HG02885 (cell line): ENCODE data around the gene TTLL9.

ENCODE experiments used
- ATAC-seq: cut with Tn5 transposase; IDR thresholded peaks from one replicate; pipeline ENCODE4 v1.9.1; 2021; ENCODE audit warnings: mild to moderate bottlenecking; ENCODE audit not compliant: unreplicated experiment, poor library complexity

TTLL9 gene

DNA sequence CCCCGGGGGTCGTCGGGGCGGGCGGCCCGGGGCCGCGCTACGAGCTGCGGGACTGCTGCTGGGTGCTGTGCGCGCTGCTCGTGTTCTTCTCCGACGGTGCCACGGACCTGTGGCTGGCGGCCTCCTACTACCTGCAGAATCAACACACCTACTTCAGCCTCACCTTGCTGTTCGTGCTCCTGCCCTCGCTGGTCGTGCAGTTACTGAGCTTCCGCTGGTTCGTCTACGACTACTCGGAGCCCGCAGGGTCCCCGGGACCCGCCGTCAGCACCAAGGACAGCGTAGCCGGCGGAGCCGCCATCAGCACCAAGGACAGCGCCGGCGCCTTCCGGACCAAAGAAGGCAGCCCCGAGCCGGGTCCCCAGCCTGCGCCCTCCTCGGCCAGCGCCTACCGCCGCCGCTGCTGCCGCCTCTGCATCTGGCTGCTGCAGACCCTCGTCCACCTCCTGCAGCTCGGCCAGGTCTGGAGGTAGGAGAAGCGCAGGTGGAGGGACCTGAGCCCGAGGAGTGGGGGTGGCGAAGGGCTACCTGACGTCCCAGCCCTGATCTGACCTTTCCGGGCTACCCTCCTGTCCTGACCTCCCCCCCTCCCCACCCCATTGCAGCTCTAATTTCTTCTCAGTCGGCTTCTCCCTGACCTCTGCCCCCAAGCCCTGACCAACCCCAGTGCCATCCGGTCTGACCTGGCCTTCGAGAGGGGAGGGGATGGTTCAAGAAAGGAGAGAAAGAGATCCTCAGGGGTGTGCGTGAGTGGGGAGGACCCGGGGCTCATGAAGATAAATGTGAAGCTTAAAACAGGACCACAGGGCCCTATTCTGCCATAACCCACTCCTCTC is 98.1 kb downstream of the TTLL9 start:
- ATAC-seq: no peak

DNA sequence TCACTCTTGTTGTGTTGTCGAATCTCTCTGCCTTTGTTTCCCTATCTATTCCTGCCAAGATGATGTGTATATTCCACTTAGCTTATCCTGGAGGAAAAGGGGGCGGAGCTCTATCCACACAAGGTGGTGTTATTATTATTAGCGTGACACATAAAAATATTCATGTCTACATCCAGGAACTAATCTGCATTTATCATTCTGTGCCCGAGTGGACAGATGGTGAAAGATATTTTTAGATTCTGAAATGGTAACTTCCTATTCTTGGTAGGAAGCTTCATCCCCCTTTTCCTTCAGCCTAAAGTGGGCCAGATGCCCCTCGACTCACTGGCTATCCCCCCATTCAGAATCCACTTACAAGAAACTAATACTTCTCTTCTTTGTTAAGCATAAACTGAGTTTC is 99.6 kb downstream of the TTLL9 start:
- no peak for ATAC-seq

DNA sequence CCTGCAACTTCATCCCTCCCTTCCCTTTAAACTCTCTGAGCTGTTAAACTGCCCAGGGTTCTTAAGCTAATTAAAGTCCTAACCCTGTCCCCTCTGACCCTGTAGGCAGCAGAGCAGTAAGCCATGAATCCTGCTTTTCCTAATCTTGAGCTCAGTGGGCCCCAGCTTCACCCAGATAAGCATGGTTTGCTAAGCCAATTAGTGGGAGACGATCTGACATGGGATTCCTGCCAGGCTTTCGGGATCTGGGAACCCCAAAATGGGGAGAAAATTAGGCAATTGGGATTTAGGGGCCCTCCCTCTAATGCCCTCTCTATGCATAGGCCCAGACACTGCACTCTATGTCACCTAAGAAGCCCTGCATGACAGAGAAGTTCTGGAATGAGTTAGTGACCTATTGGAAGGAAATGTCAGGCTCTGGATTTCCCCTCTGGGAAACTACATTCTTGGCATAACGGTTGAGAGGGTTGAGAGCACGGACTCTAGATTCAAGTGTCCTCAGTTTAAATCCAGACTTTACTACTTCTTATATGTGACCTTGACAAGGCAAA is 102.1 kb downstream of the TTLL9 start:
- no peak for ATAC-seq

GRCh38 chr20:31974296-31974695 is 103.9 kb downstream of the TTLL9 start:
- no peak for ATAC-seq

GRCh38 chr20:31974951-31975487 is 104.6 kb downstream of the TTLL9 start:
- ATAC-seq: no peak

- no peak for ATAC-seq
Measured at GRCh38 chr20:31975874-31976273, 105.4 kb downstream of the TTLL9 start.

DNA sequence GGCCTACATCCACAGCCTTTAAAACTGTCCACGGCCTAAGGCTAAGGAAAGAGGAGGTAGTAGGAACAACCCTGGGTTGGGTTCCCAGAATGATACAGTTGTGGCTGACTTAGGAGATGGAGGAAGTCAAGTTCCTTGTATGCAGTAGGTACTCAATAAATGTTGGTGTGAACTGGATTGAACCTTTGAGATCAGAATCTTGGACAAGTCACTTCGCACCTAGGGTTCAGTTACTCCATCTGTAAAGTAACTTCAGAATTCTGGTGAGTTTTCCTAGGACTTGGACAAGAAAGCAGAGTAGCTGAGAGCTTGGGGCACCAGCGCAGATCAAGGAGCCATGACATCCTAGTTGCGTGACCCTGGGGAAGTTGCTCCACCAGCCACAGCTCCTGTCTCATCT is 106.6 kb downstream of the TTLL9 start:
- ATAC-seq: no peak

DNA sequence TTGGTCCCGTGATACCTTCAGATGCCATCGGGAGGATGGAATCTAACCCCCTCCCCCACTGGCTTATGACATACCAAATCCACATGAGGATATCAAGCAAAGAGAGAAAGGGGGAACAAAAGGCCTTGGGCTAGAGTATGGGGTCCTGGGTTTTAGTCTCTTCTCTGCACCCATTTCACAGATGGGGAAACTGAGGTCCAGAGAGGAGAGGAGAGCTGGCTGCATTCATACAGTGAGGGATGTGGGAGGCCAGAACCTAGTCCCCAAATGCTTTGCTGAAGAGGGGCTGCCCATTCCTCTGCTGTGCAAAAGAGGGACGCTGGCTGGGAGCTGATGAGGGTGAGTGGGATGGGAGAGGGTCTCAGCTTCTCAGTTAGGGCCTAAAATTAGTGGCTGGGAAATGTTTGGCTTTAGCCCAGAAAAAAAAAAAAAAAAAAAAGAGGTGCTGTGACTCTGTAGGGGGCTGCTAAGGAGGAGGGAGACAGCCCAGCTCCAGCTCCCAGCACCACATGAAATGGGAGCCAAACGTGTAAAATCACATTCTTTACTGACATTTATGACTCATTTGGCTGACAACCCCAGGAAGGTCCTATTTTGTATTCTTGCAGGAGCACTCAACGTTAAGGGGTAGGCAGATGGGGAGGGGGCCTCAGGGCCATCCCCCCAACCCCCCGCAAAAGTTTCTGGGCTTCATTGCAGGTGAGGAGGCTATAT is 109.4 kb downstream of the TTLL9 start:
- ATAC-seq: no peak

GRCh38 chr20:31981784-31982183 is 111.3 kb downstream of the TTLL9 start:
- ATAC-seq: no peak

GRCh38 chr20:31984981-31985471 is 114.6 kb downstream of the TTLL9 start:
- no peak for ATAC-seq

DNA sequence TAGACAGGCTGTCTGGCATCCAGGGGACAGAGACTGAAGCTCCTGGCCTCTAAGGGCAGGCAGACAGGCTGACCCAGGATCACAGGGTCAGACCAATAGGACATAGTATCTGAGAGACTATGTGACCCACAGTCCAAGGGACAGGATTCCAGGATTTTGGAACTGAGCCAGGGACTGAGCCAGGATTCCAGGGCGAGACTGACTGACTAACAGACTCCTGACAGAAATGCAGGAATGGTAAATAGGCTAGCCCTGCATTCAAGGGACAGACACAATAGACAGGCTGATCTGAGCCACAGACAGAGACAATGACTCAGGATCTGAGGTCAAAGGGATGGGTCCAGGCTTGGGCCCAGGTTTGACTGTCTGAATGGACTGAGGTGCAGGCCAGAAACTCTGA is 117.3 kb downstream of the TTLL9 start:
- no peak for ATAC-seq

GRCh38 chr20:31988430-31989015 is 118.1 kb downstream of the TTLL9 start:
- no peak for ATAC-seq

- no peak for ATAC-seq
Measured at GRCh38 chr20:31989030-31989645, 118.7 kb downstream of the TTLL9 start.

- no peak for ATAC-seq
Measured at GRCh38 chr20:31990641-31991338, 120.4 kb downstream of the TTLL9 start.

DNA sequence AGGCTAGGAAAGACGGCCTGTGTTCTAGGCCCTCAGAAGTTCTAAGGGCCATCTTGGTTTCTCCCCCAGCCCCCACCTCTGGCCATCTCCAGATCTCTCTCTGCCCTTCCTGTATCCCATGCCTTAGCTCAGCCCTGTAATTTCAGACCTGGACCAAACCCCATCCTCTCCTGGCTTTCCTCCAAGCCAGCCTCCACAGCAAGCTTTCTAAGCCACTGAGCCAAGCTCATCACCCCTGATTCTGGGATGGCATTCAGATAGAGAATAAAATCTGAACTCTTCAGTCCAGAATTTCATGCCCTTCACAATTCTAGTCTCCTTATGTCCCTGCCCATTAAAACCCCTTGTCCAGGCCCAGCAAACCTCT is 120.9 kb downstream of the TTLL9 start:
- no peak for ATAC-seq

GRCh38 chr20:31992086-31992485 is 121.7 kb downstream of the TTLL9 start:
- ATAC-seq: no peak
